GM12878 (cell line): Measurements from ENCODE around the gene NUDT9. TPM values are rescaled to one million over a fixed set of nuclear protein-coding genes. Genes with fewer than 3 reads are reported as not detected.

Source experiments
- ATAC-seq: fragments of 200-7000 bp; cut with Tn5 transposase; 3 replicates; pipeline ENCODE4 v1.9.1; 2020; ENCODE audit warnings: mild to moderate bottlenecking, moderate library complexity
- BruUV-seq: library from RNA; stranded (reverse); fragments of 400-500 nt; replicated peaks from 2 replicates; lab custom pipeline; 2021; lab: Mats Ljungman, UMichigan
- CTCF ChIA-PET: fragments of 300-600 bp; sonication (Branson Sonifier 250); formaldehyde crosslinking; extraction: SDS; loops from one replicate; lab custom pipeline; 2021; ENCODE audit warnings: inconsistent platforms; lab: Yijun Ruan, JAX
- POLR2A ChIA-PET: fragments of 350-600 bp; formaldehyde crosslinking; extraction: SDS; loops from one replicate; lab custom pipeline; 2021; ENCODE audit warnings: inconsistent platforms; lab: Charles Lee
- RAD21 ChIA-PET: fragments of 300-600 bp; sonication (Branson Sonifier 250); formaldehyde crosslinking; loops from one replicate; lab custom pipeline; 2023; ENCODE audit warnings: antibody characterized with exemption; ENCODE audit not compliant: unreplicated experiment; lab: Charles Lee
- SMC1A ChIA-PET: fragments of 300-600 bp; sonication (Branson Sonifier 250); formaldehyde crosslinking; loops from one replicate; lab custom pipeline; 2023; ENCODE audit not compliant: unreplicated experiment, uncharacterized antibody; lab: Charles Lee
- DNase-seq: peaks from one replicate; pipeline ENCODE4 v3.0.0-alpha.2; 2011; ENCODE audit warnings: low read depth, low spot score
- FAIRE-seq: peaks from 3 replicates; lab custom pipeline; 2011; peaks lifted over from hg19 to GRCh38; lab: Jason Lieb, UNC
- H2AFZ ChIP-seq: 2 replicates; pipeline ENCODE4 v1.6.0; 2011; ENCODE audit warnings: low read depth, low read length, control low read depth; ENCODE audit not compliant: control insufficient read depth
- H3K27ac ChIP-seq: 2 replicates; pipeline ENCODE4 v1.5.1; 2011; ENCODE audit warnings: control low read depth; ENCODE audit not compliant: control insufficient read depth, insufficient read depth
- H3K27me3 ChIP-seq, 2 experiments: replicated peaks in 1 of 2; 2 replicates each; pipeline versions ENCODE4 v1.6.0 to v1.6.1; 2011; ENCODE audit warnings: low read length in 1 of 2; ENCODE audit not compliant: control insufficient read depth in 2 of 2, insufficient read depth in 2 of 2
- H3K36me3 ChIP-seq, 2 experiments: 2 replicates each; pipeline ENCODE4 v1.5.1; 2011; ENCODE audit warnings: low read length in 1 of 2; ENCODE audit not compliant: control insufficient read depth in 2 of 2, insufficient read depth in 2 of 2
- H3K4me1 ChIP-seq: 2 replicates; pipeline ENCODE4 v1.6.1; 2011; ENCODE audit warnings: mild to moderate bottlenecking, low read length, moderate library complexity, mixed read lengths; ENCODE audit not compliant: control insufficient read depth, insufficient read depth
- H3K4me2 ChIP-seq: 2 replicates; pipeline ENCODE4 v1.6.0; 2011; ENCODE audit warnings: control low read depth; ENCODE audit not compliant: control insufficient read depth, insufficient read depth
- H3K4me3 ChIP-seq: fragments of 200-600 bp; sonication (generic); 2 replicates; pipeline ENCODE4 v1.5.1; 2016
- H3K79me2 ChIP-seq: 2 replicates; pipeline ENCODE4 v1.6.0; 2011; ENCODE audit warnings: low read length; ENCODE audit not compliant: control insufficient read depth, insufficient read depth
- H3K9ac ChIP-seq: 2 replicates; pipeline ENCODE4 v1.8.0; 2011; ENCODE audit warnings: low read length, control low read depth, mixed read lengths; ENCODE audit not compliant: control insufficient read depth, insufficient read depth
- H3K9me3 ChIP-seq: replicated peaks from 3 replicates; pipeline ENCODE4 v1.5.1; 2011; ENCODE audit warnings: mild to moderate bottlenecking, low read length; ENCODE audit not compliant: control insufficient read depth, insufficient read depth
- H4K20me1 ChIP-seq: 2 replicates; pipeline ENCODE4 v1.6.0; 2011; ENCODE audit not compliant: control insufficient read depth, insufficient read depth
- ETV6 ChIP-seq, 2 experiments: fragments of 450-650 bp in 1 of 2; IDR thresholded peaks in 1 of 2; conservative IDR thresholded peaks in 1 of 2; 2 replicates each; pipeline ENCODE4 v1.6.1; 2014; ENCODE audit warnings: antibody characterized with exemption in 1 of 2, borderline replicate concordance in 1 of 2, low read depth in 1 of 2, mild to moderate bottlenecking in 1 of 2, moderate library complexity in 1 of 2
- EZH2 ChIP-seq: IDR thresholded peaks from 2 replicates; pipeline ENCODE4 v1.6.1; 2012; ENCODE audit warnings: low read depth, mild to moderate bottlenecking, control low read depth, inconsistent platforms, low read length, borderline replicate concordance; ENCODE audit not compliant: control insufficient read depth
- JUNB ChIP-seq: IDR thresholded peaks from 2 replicates; pipeline ENCODE4 v1.6.1; 2016; ENCODE audit warnings: antibody characterized with exemption, mild to moderate bottlenecking
- NFIC ChIP-seq: IDR thresholded peaks from 2 replicates; pipeline ENCODE4 v1.6.1; 2012; ENCODE audit warnings: low read depth, mild to moderate bottlenecking, inconsistent platforms, low read length, moderate library complexity
- STAT3 ChIP-seq: IDR thresholded peaks from 2 replicates; pipeline ENCODE4 v1.6.1; 2011; ENCODE audit warnings: low read depth, low read length, improper control_type of control experiment
- TARDBP ChIP-seq: IDR thresholded peaks from 2 replicates; pipeline ENCODE4 v1.6.1; 2016; ENCODE audit warnings: borderline replicate concordance
- WGBS: methylation state at CpG from one replicate; pipeline ENCODE4 v1.1.6; 2016; ENCODE audit warnings: low lambda C conversion rate; ENCODE audit not compliant: insufficient replicate concordance, insufficient coverage; ENCODE audit errors: missing lambda C conversion rate; 5-methylcytosine and 5-hydroxymethylcytosine counted together
- in situ Hi-C: fragments of 300-500 bp; cut with MboI; formaldehyde crosslinking; loops from 9 replicates; pipeline ENCODE4 v1.14.3; 2018; ENCODE audit warnings: mixed read lengths
- intact Hi-C: fragments of 100-400 bp; cut with micrococcal nuclease; formaldehyde crosslinking; loops from one replicate; pipeline ENCODE4 v1.14.2; 2022; ENCODE audit not compliant: unreplicated experiment
- polyA plus RNA-seq, 11 experiments: library from polyadenylated mRNA; depleted of rRNA in 4 of 11; unstranded in 6 of 11; stranded (reverse) in 5 of 11; fragments of >200 nt; fragmentation: Nextera tagmentation in 4 of 11; fragmentation: Illumina TruSeq in 1 of 11; extraction: Ambion mirVana in 4 of 11; extraction: Trizol in 1 of 11; gene quantifications; 1 replicate in 1 of 11; 2 replicates in 10 of 11; pipeline versions ENCODE4 v1.2.1 to v1.2.3, GENCODE V29; 2011 to 2016; ENCODE audit warnings: inconsistent platforms in 2 of 11, missing spikeins in 2 of 11, low read depth in 1 of 11
- total RNA-seq, 4 experiments: library from RNA; depleted of rRNA in 3 of 4; stranded (reverse); fragments of >200 nt in 3 of 4; fragmentation: Illumina TruSeq in 1 of 4; extraction: Trizol in 1 of 4; gene quantifications; 2 replicates each; pipeline versions ENCODE4 v1.2.1 to v1.2.3, GENCODE V29; 2013 to 2021
- TF ChIP-seq, protein P1 (sequence below): fragments of 450-650 bp; formaldehyde crosslinking; IDR thresholded peaks from 2 replicates; pipeline ENCODE4 v1.4.0; 2020; ENCODE audit warnings: mild to moderate bottlenecking, moderate library complexity
- TF ChIP-seq, protein P2 (sequence below): fragments of 450-650 bp; IDR thresholded peaks from 2 replicates; pipeline ENCODE4 v1.6.1; 2016; ENCODE audit warnings: mild to moderate bottlenecking
- TF ChIP-seq, protein P3 (sequence below): fragments of 450-650 bp; IDR thresholded peaks from 2 replicates; pipeline ENCODE4 v1.6.1; 2014; ENCODE audit warnings: mild to moderate bottlenecking

NUDT9 gene
- total and polyA plus RNA-seq, 10 of the 15 experiments (the other 5 are each of a cell fraction or from before 2014, with no cell fraction given), result 8.4 to 28.3 (median 14.6) TPM

DNA sequence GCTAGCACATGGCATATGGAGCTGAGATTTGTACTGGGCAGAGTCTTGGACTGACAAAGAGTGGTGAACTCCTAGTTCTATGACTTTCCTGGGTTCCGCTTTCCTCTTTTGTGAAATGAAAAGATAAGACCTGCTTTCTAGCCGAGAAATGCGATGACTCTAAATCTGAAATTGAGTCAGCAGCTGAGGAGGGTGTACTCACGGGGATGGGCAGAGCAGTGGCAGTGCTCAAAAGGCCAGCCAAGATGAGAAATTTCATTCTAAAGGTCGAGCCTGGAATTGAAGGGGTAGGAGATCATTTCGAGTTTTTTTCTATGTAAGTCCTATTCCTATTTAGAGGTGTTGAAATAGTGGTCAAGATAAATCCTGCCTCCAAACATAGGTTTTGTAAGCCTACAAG, 47.0 kb downstream of the NUDT9 start:
- BruUV-seq, result no TSS peak
- Histone ChIP-seq H3K27ac (no peak overlapping the region), H3K4me1 (no peaks in the 10 kb centered on the region), H3K36me3 (no peaks in the 10 kb centered on the region), H2AFZ (no peak overlapping the region), H3K9me3 (no peaks in the 10 kb centered on the region), H3K4me2 (no peak overlapping the region), H4K20me1 (no peaks in the 10 kb centered on the region), H3K27me3 (no peaks in the 10 kb centered on the region), H3K9ac (no peak overlapping the region), H3K4me3 (no peak overlapping the region), H3K79me2 (no peaks in the 10 kb centered on the region)
- intact Hi-C loops (loop anchor here (5.0 kb wide), 2 partner anchors 117 to 232 kb away; no protein-coding TSS in a partner anchor), in situ Hi-C loops (no loop called here)
- ChIA-PET CTCF (interaction anchor here (2.1 to 9.4 kb wide), 5 partner anchors 11 to 319 kb away, joined by 6 to 201 read pairs (median 13); no protein-coding TSS in a partner anchor), SMC1A (interaction anchor here (0.7 to 9.3 kb wide), 5 partner anchors 78 to 319 kb away, joined by 3 to 110 read pairs (median 4); partner anchors contain the start of gene HSD17B11), RAD21 (interaction anchor here (7.1 kb wide), 1 partner anchor 92 kb away, joined by 80 read pairs; no protein-coding TSS in a partner anchor), POLR2A (no interaction called here)
- ATAC-seq, result no peak
- FAIRE-seq, result no peak
- 20% methylated on average over 6 of the region's 6 CpGs for WGBS
- TF ChIP-seq NFIC (no peak), STAT3 (no peak), TARDBP (no peak), ETV6 (conservative IDR thresholded peaks at IDR 0.05 in 1 of 2, IDR thresholded peaks at IDR 0.05 in 1 of 2; ENCODE audit: borderline replicate concordance in 1 of 2, low read depth in 1 of 2) (no peak), JUNB (peak; percentile 46; the same call in 1 of the 2 replicates), EZH2 (no peak)
- TF ChIP-seq, protein P1, sequence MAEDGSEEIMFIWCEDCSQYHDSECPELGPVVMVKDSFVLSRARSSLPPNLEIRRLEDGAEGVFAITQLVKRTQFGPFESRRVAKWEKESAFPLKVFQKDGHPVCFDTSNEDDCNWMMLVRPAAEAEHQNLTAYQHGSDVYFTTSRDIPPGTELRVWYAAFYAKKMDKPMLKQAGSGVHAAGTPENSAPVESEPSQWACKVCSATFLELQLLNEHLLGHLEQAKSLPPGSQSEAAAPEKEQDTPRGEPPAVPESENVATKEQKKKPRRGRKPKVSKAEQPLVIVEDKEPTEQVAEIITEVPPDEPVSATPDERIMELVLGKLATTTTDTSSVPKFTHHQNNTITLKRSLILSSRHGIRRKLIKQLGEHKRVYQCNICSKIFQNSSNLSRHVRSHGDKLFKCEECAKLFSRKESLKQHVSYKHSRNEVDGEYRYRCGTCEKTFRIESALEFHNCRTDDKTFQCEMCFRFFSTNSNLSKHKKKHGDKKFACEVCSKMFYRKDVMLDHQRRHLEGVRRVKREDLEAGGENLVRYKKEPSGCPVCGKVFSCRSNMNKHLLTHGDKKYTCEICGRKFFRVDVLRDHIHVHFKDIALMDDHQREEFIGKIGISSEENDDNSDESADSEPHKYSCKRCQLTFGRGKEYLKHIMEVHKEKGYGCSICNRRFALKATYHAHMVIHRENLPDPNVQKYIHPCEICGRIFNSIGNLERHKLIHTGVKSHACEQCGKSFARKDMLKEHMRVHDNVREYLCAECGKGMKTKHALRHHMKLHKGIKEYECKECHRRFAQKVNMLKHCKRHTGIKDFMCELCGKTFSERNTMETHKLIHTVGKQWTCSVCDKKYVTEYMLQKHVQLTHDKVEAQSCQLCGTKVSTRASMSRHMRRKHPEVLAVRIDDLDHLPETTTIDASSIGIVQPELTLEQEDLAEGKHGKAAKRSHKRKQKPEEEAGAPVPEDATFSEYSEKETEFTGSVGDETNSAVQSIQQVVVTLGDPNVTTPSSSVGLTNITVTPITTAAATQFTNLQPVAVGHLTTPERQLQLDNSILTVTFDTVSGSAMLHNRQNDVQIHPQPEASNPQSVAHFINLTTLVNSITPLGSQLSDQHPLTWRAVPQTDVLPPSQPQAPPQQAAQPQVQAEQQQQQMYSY (CRISPR knock-in tag), result no peak
- TF ChIP-seq, protein P2, sequence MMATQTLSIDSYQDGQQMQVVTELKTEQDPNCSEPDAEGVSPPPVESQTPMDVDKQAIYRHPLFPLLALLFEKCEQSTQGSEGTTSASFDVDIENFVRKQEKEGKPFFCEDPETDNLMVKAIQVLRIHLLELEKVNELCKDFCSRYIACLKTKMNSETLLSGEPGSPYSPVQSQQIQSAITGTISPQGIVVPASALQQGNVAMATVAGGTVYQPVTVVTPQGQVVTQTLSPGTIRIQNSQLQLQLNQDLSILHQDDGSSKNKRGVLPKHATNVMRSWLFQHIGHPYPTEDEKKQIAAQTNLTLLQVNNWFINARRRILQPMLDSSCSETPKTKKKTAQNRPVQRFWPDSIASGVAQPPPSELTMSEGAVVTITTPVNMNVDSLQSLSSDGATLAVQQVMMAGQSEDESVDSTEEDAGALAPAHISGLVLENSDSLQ, result no peak
- TF ChIP-seq, protein P3, sequence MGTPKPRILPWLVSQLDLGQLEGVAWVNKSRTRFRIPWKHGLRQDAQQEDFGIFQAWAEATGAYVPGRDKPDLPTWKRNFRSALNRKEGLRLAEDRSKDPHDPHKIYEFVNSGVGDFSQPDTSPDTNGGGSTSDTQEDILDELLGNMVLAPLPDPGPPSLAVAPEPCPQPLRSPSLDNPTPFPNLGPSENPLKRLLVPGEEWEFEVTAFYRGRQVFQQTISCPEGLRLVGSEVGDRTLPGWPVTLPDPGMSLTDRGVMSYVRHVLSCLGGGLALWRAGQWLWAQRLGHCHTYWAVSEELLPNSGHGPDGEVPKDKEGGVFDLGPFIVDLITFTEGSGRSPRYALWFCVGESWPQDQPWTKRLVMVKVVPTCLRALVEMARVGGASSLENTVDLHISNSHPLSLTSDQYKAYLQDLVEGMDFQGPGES, result no peak
- no peak for DNase-seq
